22Rv1 (cell line): ENCODE data around the gene POLD3.

ENCODE experiments used
- ZFX ChIP-seq: fragments of 450-650 bp; IDR thresholded peaks from 2 replicates; pipeline ENCODE4 v1.6.1; 2017; ENCODE audit warnings: antibody characterized with exemption, borderline replicate concordance
- TF ChIP-seq, protein P1 (sequence below): fragments of 450-650 bp; IDR thresholded peaks from 2 replicates; pipeline ENCODE4 v1.5.1; 2017; ENCODE audit warnings: mild to moderate bottlenecking

DNA sequence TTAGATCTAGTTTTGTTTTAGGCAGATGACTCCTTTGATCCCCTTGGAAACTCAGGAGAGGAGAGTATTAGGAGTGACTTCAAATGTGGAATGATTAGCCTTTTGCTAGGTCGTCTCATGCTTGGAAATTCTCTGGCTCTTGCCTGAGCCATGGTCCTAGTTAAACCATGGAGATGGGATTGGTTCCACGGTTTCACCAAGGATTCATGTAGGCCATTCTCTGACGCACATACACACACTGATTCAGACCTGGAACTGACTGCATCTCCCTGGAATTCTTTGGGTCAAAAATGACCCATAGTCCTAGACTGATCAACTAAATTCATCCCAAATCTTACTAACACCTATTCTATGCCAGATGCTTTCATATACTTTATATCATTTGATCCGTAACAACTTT lies 56.5 kb downstream of the POLD3 start:
- TF ChIP-seq, protein P1, sequence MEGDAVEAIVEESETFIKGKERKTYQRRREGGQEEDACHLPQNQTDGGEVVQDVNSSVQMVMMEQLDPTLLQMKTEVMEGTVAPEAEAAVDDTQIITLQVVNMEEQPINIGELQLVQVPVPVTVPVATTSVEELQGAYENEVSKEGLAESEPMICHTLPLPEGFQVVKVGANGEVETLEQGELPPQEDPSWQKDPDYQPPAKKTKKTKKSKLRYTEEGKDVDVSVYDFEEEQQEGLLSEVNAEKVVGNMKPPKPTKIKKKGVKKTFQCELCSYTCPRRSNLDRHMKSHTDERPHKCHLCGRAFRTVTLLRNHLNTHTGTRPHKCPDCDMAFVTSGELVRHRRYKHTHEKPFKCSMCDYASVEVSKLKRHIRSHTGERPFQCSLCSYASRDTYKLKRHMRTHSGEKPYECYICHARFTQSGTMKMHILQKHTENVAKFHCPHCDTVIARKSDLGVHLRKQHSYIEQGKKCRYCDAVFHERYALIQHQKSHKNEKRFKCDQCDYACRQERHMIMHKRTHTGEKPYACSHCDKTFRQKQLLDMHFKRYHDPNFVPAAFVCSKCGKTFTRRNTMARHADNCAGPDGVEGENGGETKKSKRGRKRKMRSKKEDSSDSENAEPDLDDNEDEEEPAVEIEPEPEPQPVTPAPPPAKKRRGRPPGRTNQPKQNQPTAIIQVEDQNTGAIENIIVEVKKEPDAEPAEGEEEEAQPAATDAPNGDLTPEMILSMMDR, result no peak
- no peak for TF ChIP-seq ZFX
